Tongue (tissue), 2 donors: ENCODE data around the gene A4GALT. TPM values are rescaled to one million over a fixed set of nuclear protein-coding genes. Genes with fewer than 3 reads are reported as not detected.
"Not testable (repeated sequence)": the region's sequence is repeated elsewhere in the genome, so short reads cannot be mapped to it uniquely, and the experiment has no call there.

Experiments used
- DNase-seq: peaks from one replicate; pipeline ENCODE4 v3.0.0-alpha.2; 2015
- total RNA-seq: library from RNA; depleted of rRNA; stranded (reverse); fragments of >200 nt; gene quantifications from one replicate; pipeline ENCODE4 v1.2.3, GENCODE V29; 2014

Gene A4GALT, protein sequence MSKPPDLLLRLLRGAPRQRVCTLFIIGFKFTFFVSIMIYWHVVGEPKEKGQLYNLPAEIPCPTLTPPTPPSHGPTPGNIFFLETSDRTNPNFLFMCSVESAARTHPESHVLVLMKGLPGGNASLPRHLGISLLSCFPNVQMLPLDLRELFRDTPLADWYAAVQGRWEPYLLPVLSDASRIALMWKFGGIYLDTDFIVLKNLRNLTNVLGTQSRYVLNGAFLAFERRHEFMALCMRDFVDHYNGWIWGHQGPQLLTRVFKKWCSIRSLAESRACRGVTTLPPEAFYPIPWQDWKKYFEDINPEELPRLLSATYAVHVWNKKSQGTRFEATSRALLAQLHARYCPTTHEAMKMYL
- 24.1 TPM for total RNA-seq

DNA sequence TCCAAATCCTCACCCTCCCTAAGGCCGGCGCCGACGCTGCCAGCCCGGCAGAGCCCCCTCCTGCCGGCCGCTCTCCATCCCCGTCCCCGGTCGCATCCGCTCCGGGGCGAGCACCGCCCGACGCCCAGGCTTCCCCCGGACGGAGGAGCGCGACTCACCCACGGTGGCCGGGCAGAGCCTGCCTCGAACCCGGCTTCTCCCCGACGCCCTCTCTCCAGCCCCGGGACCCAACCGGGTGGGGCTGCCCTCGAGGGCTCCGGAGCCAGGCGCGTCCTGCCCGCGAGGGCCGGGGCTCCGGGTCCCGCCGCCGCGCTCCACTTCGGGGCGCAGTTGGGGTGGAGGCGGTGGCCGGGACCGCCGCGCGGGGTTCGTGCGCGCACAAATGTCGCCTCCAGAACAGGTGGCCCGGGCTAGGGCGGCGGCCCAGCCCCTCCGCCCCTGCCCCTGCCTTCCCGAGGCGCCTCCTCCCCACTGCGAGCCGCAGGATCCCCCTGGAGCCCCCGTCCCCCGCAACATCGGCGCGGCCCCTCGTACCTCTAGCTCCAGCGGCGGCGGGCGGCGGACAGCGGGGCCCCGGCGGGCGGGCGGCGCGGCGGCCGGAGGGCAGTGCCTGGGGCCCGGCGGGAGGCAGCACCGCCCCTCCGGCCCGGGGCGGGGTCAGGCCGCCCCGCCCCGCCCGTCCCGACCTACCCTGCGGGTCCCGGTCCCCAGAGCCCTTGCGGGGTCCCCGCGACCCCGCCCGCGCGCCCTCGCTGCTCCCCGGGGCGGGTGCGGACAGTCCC, at the start of gene A4GALT:
TSS of gene A4GALT (minus strand) at position 608 of the 782 bp plus-strand sequence. CDS start 26,919 bp downstream, outside the sequence.
- peak; percentile 30 for DNase-seq

GRCh38 chr22:42770448-42770726, 49.7 kb upstream of the A4GALT start:
- DNase-seq, result no peak

- peak; percentile 41 for DNase-seq
These were observed 49.1 kb upstream of the A4GALT start for GRCh38 chr22:42769574-42770447.

DNA sequence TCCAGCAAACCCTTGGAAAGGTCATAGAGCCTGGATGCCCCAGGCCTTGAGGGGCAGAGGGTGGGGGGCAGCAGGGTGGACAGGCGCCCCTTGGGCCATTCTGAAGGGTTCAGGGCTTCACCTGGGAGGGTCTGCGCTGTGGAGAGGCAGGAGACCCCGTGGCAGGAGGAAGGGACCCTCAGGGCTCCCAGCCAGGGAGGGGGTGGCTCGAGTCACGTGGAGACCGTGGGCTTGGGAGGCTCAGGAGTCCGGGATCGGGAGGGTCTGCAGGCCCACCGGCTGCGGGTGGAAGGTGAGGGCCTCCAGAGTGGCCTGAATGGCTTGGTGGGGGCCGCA, 48.5 kb upstream of the A4GALT start:
- DNase-seq, result no peak

- DNase-seq, result peak; percentile 64
These were observed 47.8 kb upstream of the A4GALT start for GRCh38 chr22:42768385-42769035.

DNA sequence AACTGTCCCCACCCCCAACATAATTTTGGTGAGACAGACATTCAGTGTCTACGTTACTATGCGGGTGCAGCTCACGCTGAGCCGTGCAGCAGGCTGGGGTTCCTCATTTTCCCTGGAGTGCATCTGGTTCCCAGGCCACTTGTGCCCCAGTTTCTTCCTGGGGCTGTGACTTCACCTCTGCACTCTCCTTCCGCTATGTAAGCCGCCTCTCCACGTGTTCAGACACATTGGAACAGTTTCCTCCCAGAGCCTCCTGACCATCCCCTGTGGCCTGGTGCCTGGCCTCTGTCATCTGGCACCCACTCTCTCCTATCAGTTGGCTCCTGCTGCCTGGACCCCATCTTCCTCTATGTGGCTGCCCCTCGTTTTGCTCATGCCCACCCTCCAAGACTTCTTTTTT, 46.2 kb upstream of the A4GALT start:
- DNase-seq, result no peak

DNA sequence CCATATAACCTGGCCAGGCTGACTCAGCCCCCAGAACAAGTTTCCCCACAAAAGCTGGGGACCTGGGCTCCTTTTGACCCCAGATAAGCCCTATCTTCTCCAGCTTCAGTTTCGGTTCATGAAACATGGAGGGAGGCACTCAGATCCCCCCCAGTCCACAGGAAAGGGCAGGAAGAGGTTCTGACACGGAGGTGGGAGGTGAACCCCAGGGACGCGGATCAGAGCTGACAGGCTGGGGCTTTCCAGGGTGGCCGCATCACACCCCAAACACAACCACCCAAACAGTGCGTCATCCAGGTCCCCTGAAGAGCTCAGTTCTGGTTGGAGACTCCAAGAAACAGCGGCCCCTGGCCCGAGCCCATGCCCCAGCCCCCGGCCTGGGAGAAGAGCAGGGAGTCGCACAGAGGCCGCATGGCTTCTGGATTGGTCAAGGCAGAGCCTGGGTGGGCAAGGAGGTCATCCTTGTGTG, 44.3 kb upstream of the A4GALT start:
- no peak for DNase-seq

DNA sequence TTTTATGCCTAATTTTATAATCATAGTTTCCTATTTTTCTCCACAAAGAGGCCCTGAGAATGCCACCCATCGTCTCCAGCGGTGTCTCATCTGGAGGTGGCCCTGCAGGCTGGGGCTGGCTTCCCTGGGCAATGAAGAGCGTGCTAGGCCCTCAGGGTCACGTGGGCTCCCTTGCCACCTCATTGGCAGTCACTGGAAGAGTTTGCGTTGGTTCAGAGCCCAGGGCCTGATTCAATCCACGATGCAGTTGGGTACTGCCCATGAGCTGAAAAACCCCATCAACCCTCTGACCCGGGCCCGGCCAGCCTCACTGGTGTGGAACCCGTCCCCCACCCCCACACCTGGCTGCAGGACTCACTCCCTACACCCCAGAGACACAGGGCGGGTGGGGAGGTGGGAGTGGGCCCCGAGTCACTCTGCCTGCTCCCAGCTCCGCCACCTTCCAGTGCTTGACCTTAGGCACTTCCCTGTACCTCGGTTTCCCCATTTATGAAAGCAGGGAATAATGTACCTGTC, 43.4 kb upstream of the A4GALT start:
- DNase-seq, result no peak

DNA sequence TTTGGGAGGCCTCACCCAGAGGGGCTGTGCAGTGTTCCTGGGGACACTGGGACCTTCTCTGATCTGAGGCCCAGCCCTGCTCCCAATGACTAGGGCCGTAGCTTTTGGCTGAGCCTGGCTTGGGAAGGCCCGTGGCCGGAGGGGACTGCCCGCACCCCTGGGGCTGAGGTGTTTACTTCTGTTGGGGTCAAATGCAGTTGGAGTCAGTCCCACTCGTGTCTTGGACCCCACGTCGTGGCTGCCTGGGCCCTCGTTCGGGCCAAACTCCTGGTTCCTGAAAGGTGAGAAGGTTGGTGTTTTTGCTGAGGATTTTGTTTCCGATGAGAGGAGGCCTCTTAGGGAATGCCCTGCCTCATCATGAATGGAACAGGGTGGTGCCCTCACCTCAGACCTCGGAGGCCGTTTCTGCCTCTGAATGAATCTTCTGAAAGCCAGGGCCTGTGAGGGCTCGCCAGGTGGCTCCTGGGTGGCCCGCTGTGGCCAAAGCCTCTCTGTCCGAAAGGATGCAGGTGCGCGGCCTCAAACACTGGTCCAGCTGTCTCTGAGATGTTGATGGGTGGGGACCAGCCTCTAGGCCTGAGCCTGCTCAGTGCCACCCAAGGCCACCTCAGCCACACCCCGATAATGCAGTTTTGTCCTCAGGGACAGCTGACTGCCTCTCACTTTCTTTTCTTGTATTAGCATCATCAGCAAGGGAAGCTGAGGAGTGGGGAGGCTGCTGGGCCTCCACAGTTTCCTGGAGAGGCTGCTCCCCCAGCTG, 40.3 kb upstream of the A4GALT start:
- DNase-seq, result no peak

DNA sequence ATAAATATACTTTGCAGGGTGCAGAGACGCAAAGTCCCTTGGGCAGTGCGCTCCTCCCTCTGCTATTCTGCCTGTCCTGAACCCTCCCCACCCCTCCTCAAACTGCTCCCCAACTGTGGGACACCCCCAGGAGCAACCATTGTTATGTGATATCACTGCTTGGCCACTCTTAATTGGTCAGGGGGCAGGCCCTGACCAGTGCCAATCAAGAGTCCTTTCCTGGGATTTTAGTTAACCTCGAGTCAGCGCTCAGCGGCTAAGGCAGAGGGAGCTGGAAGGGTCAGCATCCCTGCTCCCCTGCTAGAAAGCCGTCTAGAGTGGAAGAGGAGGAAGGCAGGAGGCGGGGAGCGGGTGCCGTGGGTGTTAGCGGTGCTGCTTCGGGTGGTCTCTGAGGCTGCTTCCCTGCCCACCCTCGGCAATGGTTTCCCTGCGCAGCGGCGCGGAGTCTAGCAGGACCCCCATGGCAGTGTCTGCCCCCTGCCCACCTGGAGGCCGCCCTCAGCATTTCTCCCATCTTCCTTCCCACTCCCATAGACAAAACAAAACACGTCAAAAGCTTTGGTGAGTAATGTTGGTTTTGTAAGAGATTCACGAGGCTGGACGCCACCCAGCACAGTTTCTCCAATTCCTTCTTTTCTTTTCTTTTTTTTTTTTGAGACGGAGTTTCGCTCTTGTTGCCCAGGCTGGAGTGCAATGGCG, 38.4 kb upstream of the A4GALT start:
- no peak for DNase-seq

DNA sequence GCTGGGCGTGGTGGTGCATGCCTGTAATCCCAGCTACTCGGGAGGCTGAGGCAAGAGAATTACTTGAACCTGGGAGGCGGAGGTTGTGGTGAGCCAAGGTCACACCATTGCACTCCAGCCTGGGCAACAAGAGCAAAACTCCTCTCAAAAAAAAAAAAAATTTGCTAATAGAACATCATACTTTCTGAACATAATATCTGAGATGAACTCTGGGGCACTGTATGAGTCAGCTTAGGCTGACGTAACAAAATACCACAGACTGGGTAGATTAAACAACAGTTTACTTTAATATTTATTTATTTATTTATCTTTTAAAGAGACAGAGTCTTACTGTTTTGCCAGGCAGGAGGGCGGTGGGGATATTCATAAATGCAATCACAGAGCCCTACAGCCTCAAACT, 34.9 kb upstream of the A4GALT start:
- not testable (repeated sequence) for DNase-seq

DNA sequence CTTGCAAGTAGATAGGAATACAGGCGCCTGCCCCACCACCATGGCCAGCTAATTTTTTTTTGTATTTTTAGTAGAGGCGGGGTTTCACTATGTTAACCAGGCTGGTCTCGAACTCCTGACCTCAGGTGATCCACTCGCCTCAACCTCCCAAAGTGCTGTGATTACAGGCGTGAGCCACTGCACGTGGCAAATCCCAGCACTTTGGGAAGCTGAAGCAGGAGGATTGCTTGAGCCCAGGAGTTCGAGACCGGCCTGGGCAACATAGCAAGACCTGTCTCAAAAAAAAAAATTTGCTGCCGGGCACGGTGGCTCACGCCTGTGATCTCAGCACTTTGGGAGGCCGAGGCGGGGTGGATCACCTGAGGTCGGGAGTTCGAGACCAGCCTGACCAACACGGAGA, 34.5 kb upstream of the A4GALT start:
- not testable (repeated sequence) for DNase-seq

DNA sequence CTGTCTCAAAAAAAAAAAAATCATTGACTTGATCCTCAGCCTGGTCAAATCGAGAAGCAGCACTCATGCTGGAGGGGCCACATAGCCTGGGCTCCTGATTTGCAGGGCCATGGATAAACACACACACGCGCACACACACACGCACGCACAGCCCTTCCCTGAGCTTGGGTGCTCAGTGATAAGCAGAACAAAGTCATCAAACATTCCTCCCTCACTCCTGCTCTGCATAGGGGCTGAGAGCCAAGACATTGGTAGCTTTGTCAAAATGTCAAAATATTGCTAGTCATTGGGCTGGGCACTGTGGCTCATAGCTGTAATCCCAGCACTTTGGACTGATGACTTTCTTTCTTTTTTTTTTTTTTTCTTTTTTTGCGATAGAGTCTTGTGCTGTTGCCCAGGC, 34.0 kb upstream of the A4GALT start:
- no peak for DNase-seq

DNA sequence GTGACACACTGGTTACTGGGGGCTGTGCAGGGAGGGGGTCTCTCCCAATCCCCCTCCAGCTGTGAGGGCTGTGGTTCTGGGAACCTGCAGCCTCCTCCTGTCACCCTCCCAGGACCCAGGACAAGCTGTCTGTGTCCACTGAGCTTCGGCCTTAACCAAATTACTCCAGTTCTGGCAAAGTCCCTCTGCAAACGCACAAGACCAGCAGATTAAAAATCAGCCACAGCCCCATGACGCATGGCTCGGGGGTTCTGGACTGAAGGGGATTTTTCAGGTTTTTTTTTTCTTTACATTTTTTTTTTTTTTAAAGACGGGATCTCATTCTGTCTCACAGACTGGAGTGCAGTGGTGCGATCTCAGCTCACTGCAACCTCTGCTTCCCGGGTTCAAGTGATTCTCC, 32.2 kb upstream of the A4GALT start:
- DNase-seq, result no peak

DNA sequence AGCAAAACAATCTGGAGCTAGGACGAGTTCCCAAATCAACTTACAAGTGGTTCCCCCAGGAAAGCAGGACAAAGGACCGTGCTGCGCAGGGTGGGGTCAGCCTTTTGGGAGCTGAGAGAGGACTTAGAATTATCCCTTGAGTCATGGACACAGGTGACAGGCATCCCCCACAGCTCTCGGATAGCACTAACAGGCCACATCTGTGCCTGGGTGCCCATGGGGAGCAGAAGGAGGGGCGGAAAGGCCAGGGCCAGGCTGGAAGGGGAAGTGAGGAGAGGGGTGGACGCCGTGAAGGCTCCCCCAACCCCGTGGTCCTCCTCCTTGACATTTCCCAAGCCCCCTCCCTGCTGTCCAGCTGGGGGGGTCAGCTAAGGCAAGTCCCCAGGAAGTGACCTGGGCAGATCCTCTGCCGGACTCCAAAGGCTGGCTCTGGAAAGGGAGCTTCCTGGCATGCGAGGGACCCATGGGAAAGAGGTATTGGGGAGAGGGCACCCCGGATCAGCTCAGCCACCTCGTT, 31.6 kb upstream of the A4GALT start:
- no peak for DNase-seq

DNA sequence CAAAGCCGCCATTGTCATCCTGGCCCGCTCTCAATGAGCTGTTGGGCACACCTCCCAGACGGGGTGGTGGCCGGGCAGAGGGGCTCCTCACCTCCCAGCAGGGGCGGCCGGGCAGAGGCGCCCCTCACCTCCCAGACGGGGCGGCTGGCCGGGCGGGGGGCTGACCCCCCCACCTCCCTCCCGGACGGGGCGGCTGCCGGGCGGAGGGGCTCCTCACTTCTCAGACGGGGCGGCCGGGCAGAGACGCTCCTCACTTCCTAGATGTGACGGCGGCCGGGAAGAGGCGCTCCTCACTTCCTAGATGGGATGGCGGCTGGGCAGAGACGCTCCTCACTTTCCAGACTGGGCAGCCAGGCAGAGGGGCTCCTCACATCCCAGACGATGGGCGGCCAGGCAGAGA, 29.8 kb upstream of the A4GALT start:
- not testable (repeated sequence) for DNase-seq

DNA sequence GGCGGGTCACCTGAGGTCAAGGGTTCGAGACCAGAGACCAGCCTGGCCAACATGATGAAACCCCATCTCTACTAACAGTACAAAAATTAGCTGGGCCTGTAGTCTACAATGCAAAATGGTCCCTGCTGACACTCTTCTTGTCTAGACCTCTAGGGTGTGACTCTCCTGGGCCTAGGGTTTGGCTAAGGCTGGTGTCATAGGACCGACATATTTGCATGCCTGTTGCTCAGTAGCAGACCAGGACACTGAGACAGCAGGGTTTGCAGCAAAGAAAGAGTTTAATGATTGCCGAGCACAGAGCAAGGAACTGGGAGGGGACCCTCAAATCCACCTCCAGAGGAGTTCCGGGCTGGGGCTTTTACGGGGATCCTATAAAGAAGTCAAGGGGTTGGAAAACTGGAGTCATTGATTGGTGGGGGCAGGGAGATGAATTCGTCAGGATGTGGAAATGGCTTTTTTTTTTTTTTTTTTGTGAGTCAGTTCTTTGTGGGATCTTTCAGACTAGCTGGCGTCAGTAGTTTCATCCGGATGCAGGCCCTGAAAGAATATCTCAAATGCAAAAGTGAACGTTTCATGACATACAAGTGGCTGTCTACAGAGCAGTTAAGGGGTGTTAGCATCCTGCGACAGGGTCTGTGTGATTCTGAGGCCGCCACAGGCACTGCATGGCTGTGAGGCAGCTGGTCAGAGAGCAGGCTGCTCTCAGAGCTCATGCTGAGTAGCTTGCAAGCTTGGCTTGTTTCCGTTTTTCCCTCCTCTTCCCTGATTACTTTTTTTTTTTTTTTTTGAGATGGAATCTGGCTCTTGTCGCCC, 27.2 kb upstream of the A4GALT start:
- peak; percentile 46 for DNase-seq

GRCh38 chr22:42745118-42745517, 24.4 kb upstream of the A4GALT start:
- no peak for DNase-seq

DNA sequence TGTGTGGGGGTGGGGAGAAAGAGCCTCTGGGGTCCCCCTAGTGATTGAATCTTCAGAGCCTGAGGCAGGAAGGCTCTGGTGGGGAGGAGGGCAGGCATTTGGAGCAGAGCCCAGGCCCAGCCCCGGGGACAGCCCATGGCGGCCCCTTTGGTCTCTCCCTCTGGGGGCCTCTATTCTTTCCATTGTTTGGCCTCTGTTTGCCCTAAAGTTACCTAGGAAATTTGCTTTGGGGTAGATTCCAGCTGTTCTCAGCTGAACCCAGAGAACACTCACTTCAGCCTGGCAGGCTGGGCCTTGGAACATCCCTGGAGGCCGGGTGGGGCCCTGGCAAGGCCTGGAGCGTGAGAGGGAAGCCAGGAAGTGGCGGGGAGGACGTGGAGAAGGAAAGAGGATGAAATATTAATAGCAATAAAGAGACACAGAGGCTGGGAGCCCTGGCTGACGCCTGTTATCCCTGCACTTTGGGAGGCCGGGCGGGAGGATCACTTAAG, 22.9 kb upstream of the A4GALT start:
- DNase-seq, result peak; percentile 92
